Inflammatory macrophage treated with lipopolysaccharide for 1 hour (primary cell): Measurements from ENCODE around the gene CSRP3.

Source experiments
- DNase-seq, 2 donors: peaks; one replicate each; pipeline ENCODE4 v3.0.0-alpha.2; 2020 to 2022

CSRP3 gene

GRCh38 chr11:19201737-19202605 is at the start of gene CSRP3:
Gene CSRP3 (minus strand): TSS chr11:19201983. CDS start chr11:19192448, 9,535 bp downstream.
- no peak for DNase-seq

- DNase-seq: no peak
These were observed 49.8 kb upstream of the CSRP3 start for GRCh38 chr11:19251577-19251976.

GRCh38 chr11:19246816-19247215 is 45.0 kb upstream of the CSRP3 start:
- no peak for DNase-seq

GRCh38 chr11:19245351-19245750 is 43.6 kb upstream of the CSRP3 start:
- DNase-seq: no peak

GRCh38 chr11:19244621-19245020 is 42.8 kb upstream of the CSRP3 start:
- DNase-seq: no peak

GRCh38 chr11:19244084-19244483 is 42.3 kb upstream of the CSRP3 start:
- peak in 1 of 2 donors; percentile 31 for DNase-seq

- peak in 1 of 2 donors; percentile 25 for DNase-seq
These were observed 41.8 kb upstream of the CSRP3 start for GRCh38 chr11:19243613-19244012.

- DNase-seq: no peak
These were observed 41.4 kb upstream of the CSRP3 start for GRCh38 chr11:19243143-19243542.

- DNase-seq: no peak
These were observed 40.6 kb upstream of the CSRP3 start for GRCh38 chr11:19242179-19242932.

GRCh38 chr11:19241260-19242178 is 39.7 kb upstream of the CSRP3 start:
- DNase-seq: peak in 1 of 2 donors; percentile 9

GRCh38 chr11:19240420-19241259 is 38.9 kb upstream of the CSRP3 start, which contains the start of gene E2F8:
Gene E2F8 (minus strand): TSS chr11:19240945. CDS start chr11:19240121, 824 bp downstream.
- DNase-seq: peak; percentile 92 to 96

- no peak for DNase-seq
These were observed 37.3 kb upstream of the CSRP3 start for GRCh38 chr11:19239039-19239438.

- no peak for DNase-seq
These were observed 36.0 kb upstream of the CSRP3 start for GRCh38 chr11:19237813-19238212.

- DNase-seq: no peak
These were observed 35.6 kb upstream of the CSRP3 start for GRCh38 chr11:19237381-19237780.

- no peak for DNase-seq
These were observed 32.5 kb upstream of the CSRP3 start for GRCh38 chr11:19234231-19234817.

GRCh38 chr11:19232910-19233503 is 31.2 kb upstream of the CSRP3 start:
- no peak for DNase-seq

GRCh38 chr11:19229671-19230070 is 27.9 kb upstream of the CSRP3 start:
- DNase-seq: no peak

- DNase-seq: no peak
These were observed 27.2 kb upstream of the CSRP3 start for GRCh38 chr11:19228968-19229367.

- DNase-seq: no peak
These were observed 24.8 kb upstream of the CSRP3 start for GRCh38 chr11:19226378-19227195.

GRCh38 chr11:19225581-19225980 is 23.8 kb upstream of the CSRP3 start:
- no peak for DNase-seq
